K562 (cell line): Measurements from ENCODE around the gene TMEM61. TPM values are rescaled to one million over a fixed set of nuclear protein-coding genes. Genes with fewer than 3 reads are reported as not detected.
A peak's percentile ranks its signal among the peaks of the same experiment; 100 is the strongest.

ENCODE experiments used
- ATF1 ChIP-seq, 2 experiments: fragments of 450-650 bp in 1 of 2; IDR thresholded peaks; 2 replicates each; pipeline ENCODE4 v1.6.1; 2016; ENCODE audit warnings: missing compliant biosample characterization in 1 of 2, missing genetic modification characterization in 1 of 2
- ATF7 ChIP-seq: fragments of 450-650 bp; IDR thresholded peaks from 2 replicates; pipeline ENCODE4 v1.7.1; 2014; ENCODE audit warnings: mild to moderate bottlenecking, moderate library complexity
- BHLHE40 ChIP-seq: IDR thresholded peaks from 2 replicates; pipeline ENCODE4 v1.6.1; 2011; ENCODE audit warnings: low read length, improper control_type of control experiment
- ETV5 ChIP-seq: sonication (generic); formaldehyde crosslinking; IDR thresholded peaks from 2 replicates; pipeline ENCODE4 v1.4.0; 2020; ENCODE audit warnings: low read depth, mild to moderate bottlenecking, missing genetic modification reagents
- HCFC1 ChIP-seq: IDR thresholded peaks from 2 replicates; pipeline ENCODE4 v1.6.1; 2012; ENCODE audit warnings: low read depth, low read length, improper control_type of control experiment
- MAFK ChIP-seq: IDR thresholded peaks from 2 replicates; pipeline ENCODE4 v1.6.1; 2011; ENCODE audit warnings: low read length, improper control_type of control experiment
- RFX5 ChIP-seq: IDR thresholded peaks from 2 replicates; pipeline ENCODE4 v1.6.1; 2011; ENCODE audit warnings: low read depth, mild to moderate bottlenecking, improper control_type of control experiment, low read length
- SMARCA5 ChIP-seq: fragments of 450-650 bp; IDR thresholded peaks from 2 replicates; pipeline ENCODE4 v1.6.1; 2016
- ZNF134 ChIP-seq: fragments of 250-450 bp; sonication (Bioruptor Pico); conservative IDR thresholded peaks from 2 replicates; pipeline ENCODE4 v1.4.0; 2020
- polyA plus RNA-seq, 8 experiments: library from polyadenylated mRNA; depleted of rRNA in 4 of 8; stranded (reverse) in 5 of 8; unstranded in 3 of 8; fragments of >200 nt; fragmentation: Nextera tagmentation in 2 of 8; fragmentation: Illumina TruSeq in 1 of 8; extraction: Ambion mirVana in 2 of 8; extraction: Trizol in 1 of 8; gene quantifications; 2 replicates each; pipeline versions ENCODE4 v1.2.1 to v1.2.3, GENCODE V29; 2011 to 2014; ENCODE audit warnings: inconsistent platforms in 1 of 8, missing spikeins in 1 of 8
- total RNA-seq, 7 experiments: library from RNA; depleted of rRNA in 6 of 7; stranded (reverse); fragments of >200 nt in 6 of 7; fragmentation: Illumina TruSeq in 2 of 7; extraction: Trizol in 2 of 7; gene quantifications; 2 replicates each; pipeline versions ENCODE4 v1.2.1 to v1.2.3, GENCODE V29; 2011 to 2021; ENCODE audit warnings: low replicate concordance in 1 of 7
- TF ChIP-seq, protein P1 (sequence below), 2 experiments: fragments of 450-650 bp; formaldehyde crosslinking in 1 of 2; IDR thresholded peaks; 2 replicates each; pipeline versions ENCODE4 v1.4.0 to v1.6.1; 2014 to 2020; ENCODE audit warnings: mild to moderate bottlenecking in 2 of 2, borderline replicate concordance in 1 of 2, low read depth in 1 of 2
- TF ChIP-seq, protein P2 (sequence below), 2 experiments: fragments of 450-650 bp; IDR thresholded peaks; 2 replicates each; pipeline ENCODE4 v1.6.1; 2016
- TF ChIP-seq, protein P3 (sequence below): sonication (generic); formaldehyde crosslinking; IDR thresholded peaks from 2 replicates; pipeline ENCODE4 v1.8.0; 2022; ENCODE audit warnings: mild to moderate bottlenecking, missing genetic modification reagents
- TF ChIP-seq, protein P4 (sequence below): fragments of 250-450 bp; sonication (Bioruptor Pico); IDR thresholded peaks from 2 replicates; pipeline ENCODE4 v1.8.0; 2022; ENCODE audit warnings: moderate library complexity, mild to moderate bottlenecking, inconsistent platforms
- TF ChIP-seq, protein P5 (sequence below): fragments of 450-650 bp; IDR thresholded peaks from 2 replicates; pipeline ENCODE4 v1.6.1; 2016; ENCODE audit warnings: borderline replicate concordance

Gene TMEM61
- total and polyA plus RNA-seq, 9 of the 15 experiments (the other 6 are each of a cell fraction or from before 2014, with no cell fraction given), result not detected

DNA sequence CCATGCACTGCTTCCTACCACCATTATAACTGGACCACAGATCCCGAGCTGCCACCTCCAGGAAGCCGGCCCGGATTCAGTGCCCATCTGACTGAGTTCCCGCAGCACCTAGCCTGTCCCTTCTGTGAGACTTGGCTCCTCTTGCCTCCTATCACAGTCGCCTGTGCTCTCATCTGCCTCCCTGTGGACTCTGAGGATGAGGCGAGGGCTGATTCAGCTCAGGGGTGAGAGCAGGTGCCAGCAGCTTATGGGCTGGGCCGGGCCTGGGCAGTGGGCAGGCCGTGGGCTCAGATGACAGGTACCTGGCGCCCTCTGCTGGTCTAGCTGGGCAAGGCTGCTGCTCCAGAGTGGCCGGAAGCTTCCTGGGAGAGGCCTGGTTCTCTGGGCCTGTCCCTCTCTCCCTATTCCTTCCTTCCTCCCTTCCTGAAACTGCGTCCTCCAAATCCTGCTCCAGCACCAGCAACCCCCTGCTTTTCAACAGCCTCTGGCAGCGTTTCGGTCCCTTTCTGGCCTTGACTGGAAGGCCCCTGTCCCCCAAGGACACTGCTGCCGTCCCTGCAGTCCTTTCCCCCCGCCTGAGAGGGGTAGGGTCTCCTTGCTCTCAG lies 41.6 kb downstream of the TMEM61 start (continued):
- TF ChIP-seq, protein P1, sequence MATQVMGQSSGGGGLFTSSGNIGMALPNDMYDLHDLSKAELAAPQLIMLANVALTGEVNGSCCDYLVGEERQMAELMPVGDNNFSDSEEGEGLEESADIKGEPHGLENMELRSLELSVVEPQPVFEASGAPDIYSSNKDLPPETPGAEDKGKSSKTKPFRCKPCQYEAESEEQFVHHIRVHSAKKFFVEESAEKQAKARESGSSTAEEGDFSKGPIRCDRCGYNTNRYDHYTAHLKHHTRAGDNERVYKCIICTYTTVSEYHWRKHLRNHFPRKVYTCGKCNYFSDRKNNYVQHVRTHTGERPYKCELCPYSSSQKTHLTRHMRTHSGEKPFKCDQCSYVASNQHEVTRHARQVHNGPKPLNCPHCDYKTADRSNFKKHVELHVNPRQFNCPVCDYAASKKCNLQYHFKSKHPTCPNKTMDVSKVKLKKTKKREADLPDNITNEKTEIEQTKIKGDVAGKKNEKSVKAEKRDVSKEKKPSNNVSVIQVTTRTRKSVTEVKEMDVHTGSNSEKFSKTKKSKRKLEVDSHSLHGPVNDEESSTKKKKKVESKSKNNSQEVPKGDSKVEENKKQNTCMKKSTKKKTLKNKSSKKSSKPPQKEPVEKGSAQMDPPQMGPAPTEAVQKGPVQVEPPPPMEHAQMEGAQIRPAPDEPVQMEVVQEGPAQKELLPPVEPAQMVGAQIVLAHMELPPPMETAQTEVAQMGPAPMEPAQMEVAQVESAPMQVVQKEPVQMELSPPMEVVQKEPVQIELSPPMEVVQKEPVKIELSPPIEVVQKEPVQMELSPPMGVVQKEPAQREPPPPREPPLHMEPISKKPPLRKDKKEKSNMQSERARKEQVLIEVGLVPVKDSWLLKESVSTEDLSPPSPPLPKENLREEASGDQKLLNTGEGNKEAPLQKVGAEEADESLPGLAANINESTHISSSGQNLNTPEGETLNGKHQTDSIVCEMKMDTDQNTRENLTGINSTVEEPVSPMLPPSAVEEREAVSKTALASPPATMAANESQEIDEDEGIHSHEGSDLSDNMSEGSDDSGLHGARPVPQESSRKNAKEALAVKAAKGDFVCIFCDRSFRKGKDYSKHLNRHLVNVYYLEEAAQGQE (IDR thresholded peaks at IDR 0.05; ENCODE audit: borderline replicate concordance), result peak; percentile 72
- TF ChIP-seq, protein P1 (CRISPR knock-in tag; IDR thresholded peaks at IDR 0.05; ENCODE audit: low read depth), result 0 out of 2 replicates have a peak, but pooled peaks have one; percentile 28
- 0 out of 2 replicates have a peak, but pooled peaks have one; percentile 23 for TF ChIP-seq HCFC1
- TF ChIP-seq, protein P2, sequence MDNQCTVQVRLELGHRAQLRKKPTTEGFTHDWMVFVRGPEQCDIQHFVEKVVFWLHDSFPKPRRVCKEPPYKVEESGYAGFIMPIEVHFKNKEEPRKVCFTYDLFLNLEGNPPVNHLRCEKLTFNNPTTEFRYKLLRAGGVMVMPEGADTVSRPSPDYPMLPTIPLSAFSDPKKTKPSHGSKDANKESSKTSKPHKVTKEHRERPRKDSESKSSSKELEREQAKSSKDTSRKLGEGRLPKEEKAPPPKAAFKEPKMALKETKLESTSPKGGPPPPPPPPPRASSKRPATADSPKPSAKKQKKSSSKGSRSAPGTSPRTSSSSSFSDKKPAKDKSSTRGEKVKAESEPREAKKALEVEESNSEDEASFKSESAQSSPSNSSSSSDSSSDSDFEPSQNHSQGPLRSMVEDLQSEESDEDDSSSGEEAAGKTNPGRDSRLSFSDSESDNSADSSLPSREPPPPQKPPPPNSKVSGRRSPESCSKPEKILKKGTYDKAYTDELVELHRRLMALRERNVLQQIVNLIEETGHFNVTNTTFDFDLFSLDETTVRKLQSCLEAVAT (IDR thresholded peaks at IDR 0.05), result 0 out of 4 replicates have a peak, but pooled peaks of 1 of the 2 experiments have one; percentile 27
- TF ChIP-seq ZNF134 (CRISPR knock-in tag), result peak; percentile 86
- no peak for TF ChIP-seq RFX5
- TF ChIP-seq, protein P3, sequence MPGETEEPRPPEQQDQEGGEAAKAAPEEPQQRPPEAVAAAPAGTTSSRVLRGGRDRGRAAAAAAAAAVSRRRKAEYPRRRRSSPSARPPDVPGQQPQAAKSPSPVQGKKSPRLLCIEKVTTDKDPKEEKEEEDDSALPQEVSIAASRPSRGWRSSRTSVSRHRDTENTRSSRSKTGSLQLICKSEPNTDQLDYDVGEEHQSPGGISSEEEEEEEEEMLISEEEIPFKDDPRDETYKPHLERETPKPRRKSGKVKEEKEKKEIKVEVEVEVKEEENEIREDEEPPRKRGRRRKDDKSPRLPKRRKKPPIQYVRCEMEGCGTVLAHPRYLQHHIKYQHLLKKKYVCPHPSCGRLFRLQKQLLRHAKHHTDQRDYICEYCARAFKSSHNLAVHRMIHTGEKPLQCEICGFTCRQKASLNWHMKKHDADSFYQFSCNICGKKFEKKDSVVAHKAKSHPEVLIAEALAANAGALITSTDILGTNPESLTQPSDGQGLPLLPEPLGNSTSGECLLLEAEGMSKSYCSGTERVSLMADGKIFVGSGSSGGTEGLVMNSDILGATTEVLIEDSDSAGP (CRISPR knock-in tag), result no peak
- TF ChIP-seq MAFK, result no peak
- peak; percentile 97 for TF ChIP-seq SMARCA5
- TF ChIP-seq BHLHE40, result 0 out of 2 replicates have a peak, but pooled peaks have one; percentile 5
- TF ChIP-seq, protein P4, sequence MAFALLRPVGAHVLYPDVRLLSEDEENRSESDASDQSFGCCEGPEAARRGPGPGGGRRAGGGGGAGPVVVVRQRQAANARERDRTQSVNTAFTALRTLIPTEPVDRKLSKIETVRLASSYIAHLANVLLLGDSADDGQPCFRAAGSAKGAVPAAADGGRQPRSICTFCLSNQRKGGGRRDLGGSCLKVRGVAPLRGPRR (CRISPR knock-in tag), result no peak
- no peak for TF ChIP-seq ATF1 (CRISPR knock-in tag; IDR thresholded peaks at IDR 0.05)
- 0 out of 2 replicates have a peak, but pooled peaks have one; percentile 21 for TF ChIP-seq ATF1 (tag; IDR thresholded peaks at IDR 0.05)
- TF ChIP-seq, protein P5, sequence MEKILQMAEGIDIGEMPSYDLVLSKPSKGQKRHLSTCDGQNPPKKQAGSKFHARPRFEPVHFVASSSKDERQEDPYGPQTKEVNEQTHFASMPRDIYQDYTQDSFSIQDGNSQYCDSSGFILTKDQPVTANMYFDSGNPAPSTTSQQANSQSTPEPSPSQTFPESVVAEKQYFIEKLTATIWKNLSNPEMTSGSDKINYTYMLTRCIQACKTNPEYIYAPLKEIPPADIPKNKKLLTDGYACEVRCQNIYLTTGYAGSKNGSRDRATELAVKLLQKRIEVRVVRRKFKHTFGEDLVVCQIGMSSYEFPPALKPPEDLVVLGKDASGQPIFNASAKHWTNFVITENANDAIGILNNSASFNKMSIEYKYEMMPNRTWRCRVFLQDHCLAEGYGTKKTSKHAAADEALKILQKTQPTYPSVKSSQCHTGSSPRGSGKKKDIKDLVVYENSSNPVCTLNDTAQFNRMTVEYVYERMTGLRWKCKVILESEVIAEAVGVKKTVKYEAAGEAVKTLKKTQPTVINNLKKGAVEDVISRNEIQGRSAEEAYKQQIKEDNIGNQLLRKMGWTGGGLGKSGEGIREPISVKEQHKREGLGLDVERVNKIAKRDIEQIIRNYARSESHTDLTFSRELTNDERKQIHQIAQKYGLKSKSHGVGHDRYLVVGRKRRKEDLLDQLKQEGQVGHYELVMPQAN, result no peak
- peak; percentile 86 for TF ChIP-seq ETV5 (CRISPR knock-in tag)
- peak; percentile 36; the same call in 1 of the 2 replicates for TF ChIP-seq ATF7
